ENCODE measurements around the gene TFAP2D. TPM values are rescaled to one million over a fixed set of nuclear protein-coding genes. Genes with fewer than 3 reads are reported as not detected.

TFAP2D gene
- total and polyA plus RNA-seq, 4 donors: not detected

DNA sequence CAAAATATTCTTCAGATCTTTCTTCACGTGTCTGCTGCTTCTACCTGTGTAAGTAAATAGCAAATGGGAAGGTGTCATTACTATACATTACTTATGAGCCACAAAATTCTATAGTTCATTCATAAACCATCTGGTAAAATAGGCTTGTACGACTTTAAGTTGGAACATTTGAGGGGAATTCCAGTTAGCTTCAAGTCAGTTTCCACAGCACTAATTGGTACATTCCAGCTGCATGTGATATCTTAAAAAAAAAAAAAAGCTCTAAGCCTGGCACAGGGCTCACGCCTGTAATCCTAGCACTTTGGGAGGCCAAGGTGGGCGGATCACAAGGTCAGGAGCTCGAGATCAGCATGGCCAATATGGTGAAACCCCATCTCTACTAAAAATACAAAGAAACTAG is 82.2 kb downstream of the TFAP2D start:
- Histone ChIP-seq H3K27ac (ENCODE audit: low read depth in 1 of 2, low read length in 2 of 2) (no peak overlapping the region), H3K4me3 (ENCODE audit: low read length in 2 of 2) (no peak overlapping the region), H3K4me1 (ENCODE audit: control insufficient read depth in 1 of 2, insufficient read depth in 2 of 2, low read length in 2 of 2) (no peaks in the 10 kb centered on the region), H3K9me3 (ENCODE audit: control insufficient read depth, low read length) (no peaks in the 10 kb centered on the region), H3K27me3 (ENCODE audit: control insufficient read depth in 1 of 2, insufficient read depth in 2 of 2, low read length in 1 of 2) (no peaks in the 10 kb centered on the region), H3K36me3 (ENCODE audit: control insufficient read depth in 1 of 2, insufficient read depth in 2 of 2, low read length in 1 of 2) (no peaks in the 10 kb centered on the region)
- intact Hi-C loops (cut with DNase I): no loop called here
- WGBS, 2 donors: 50 to 54% methylated on average over 5 of the region's 5 CpGs
- ATAC-seq (ENCODE audit: low FRiP score): no peak
- no peak for DNase-seq

- Histone ChIP-seq H3K27me3 (ENCODE audit: control insufficient read depth in 1 of 2, insufficient read depth in 2 of 2, low read length in 1 of 2) (no peaks in the 10 kb centered on the region), H3K27ac (ENCODE audit: low read depth in 1 of 2, low read length in 2 of 2) (no peak overlapping the region), H3K4me1 (ENCODE audit: control insufficient read depth in 1 of 2, insufficient read depth in 2 of 2, low read length in 2 of 2) (no peaks in the 10 kb centered on the region), H3K36me3 (ENCODE audit: control insufficient read depth in 1 of 2, insufficient read depth in 2 of 2, low read length in 1 of 2) (no peaks in the 10 kb centered on the region), H3K4me3 (ENCODE audit: low read length in 2 of 2) (no peak overlapping the region), H3K9me3 (ENCODE audit: control insufficient read depth, low read length) (no peaks in the 10 kb centered on the region)
- DNase-seq (no peak), ATAC-seq (ENCODE audit: low FRiP score) (no peak)
- intact Hi-C loops (cut with DNase I): no loop called here
These were observed 91.0 kb downstream of the TFAP2D start for GRCh38 chr6:50804283-50804682.

- intact Hi-C loops (cut with DNase I): no loop called here
- Histone ChIP-seq H3K4me1 (ENCODE audit: control insufficient read depth in 1 of 2, insufficient read depth in 2 of 2, low read length in 2 of 2) (no peaks in the 10 kb centered on the region), H3K36me3 (ENCODE audit: control insufficient read depth in 1 of 2, insufficient read depth in 2 of 2, low read length in 1 of 2) (no peaks in the 10 kb centered on the region), H3K27ac (ENCODE audit: low read depth in 1 of 2, low read length in 2 of 2) (no peak overlapping the region), H3K4me3 (ENCODE audit: low read length in 2 of 2) (no peak overlapping the region), H3K27me3 (ENCODE audit: control insufficient read depth in 1 of 2, insufficient read depth in 2 of 2, low read length in 1 of 2) (no peaks in the 10 kb centered on the region), H3K9me3 (ENCODE audit: control insufficient read depth, low read length) (no peaks in the 10 kb centered on the region)
- ATAC-seq (ENCODE audit: low FRiP score) (no peak), DNase-seq (no peak)
These were observed 93.7 kb downstream of the TFAP2D start for GRCh38 chr6:50807035-50807434.

DNA sequence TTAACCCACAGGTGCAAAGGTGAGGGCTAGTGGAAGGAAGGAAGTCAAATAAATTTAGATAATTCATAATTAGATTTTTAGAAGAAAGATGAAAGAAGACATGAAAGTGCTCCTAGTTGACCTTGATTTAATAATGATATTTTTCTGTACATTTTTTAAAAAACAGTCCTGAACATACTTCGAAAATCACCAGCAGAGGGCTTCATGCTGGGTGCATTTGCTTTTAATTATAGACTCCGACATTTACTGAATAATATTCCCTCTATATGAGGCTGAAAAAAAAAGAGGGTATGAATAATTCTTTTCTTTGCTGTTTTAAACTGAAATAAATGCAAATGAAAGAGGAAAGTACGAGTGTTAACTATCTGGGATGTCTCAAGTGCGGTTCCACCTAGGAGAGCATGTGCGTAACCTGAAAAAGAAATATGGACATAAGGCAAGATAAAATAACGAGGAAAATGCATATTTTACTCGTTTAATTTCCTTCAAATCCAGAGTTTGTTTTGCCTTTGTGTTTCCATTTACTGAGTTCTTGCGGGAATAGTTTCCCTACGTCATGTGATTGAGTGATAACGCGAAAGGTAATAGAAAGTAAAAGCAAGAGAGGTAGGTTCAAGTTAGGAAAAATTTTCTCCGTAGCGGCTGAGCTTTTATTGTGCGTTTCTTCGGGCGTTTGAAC is 102.2 kb downstream of the TFAP2D start:
- 4 to 7% methylated on average over 16 of the region's 16 CpGs for WGBS, 2 donors
- intact Hi-C loops (cut with DNase I): loop anchor here in 1 of 2 donors (5.0 kb wide), 1 partner anchor 1207 kb away; no protein-coding TSS in a partner anchor
- no peaks in the 10 kb centered on the region for H3K9me3 ChIP-seq (ENCODE audit: control insufficient read depth, low read length)
- no peak for ATAC-seq (ENCODE audit: low FRiP score)
- H3K27me3 ChIP-seq (ENCODE audit: control insufficient read depth in 1 of 2, insufficient read depth in 2 of 2, low read length in 1 of 2): no peaks in the 10 kb centered on the region
- H3K4me1 ChIP-seq (ENCODE audit: control insufficient read depth in 1 of 2, insufficient read depth in 2 of 2, low read length in 2 of 2): no peaks in the 10 kb centered on the region
- DNase-seq: no peak
- no peaks in the 10 kb centered on the region for H3K36me3 ChIP-seq (ENCODE audit: control insufficient read depth in 1 of 2, insufficient read depth in 2 of 2, low read length in 1 of 2)
- no peak overlapping the region for H3K27ac ChIP-seq (ENCODE audit: low read depth in 1 of 2, low read length in 2 of 2)
- H3K4me3 ChIP-seq (ENCODE audit: low read length in 2 of 2): peak overlapping the region in 1 of 2 donors; percentile 57

DNA sequence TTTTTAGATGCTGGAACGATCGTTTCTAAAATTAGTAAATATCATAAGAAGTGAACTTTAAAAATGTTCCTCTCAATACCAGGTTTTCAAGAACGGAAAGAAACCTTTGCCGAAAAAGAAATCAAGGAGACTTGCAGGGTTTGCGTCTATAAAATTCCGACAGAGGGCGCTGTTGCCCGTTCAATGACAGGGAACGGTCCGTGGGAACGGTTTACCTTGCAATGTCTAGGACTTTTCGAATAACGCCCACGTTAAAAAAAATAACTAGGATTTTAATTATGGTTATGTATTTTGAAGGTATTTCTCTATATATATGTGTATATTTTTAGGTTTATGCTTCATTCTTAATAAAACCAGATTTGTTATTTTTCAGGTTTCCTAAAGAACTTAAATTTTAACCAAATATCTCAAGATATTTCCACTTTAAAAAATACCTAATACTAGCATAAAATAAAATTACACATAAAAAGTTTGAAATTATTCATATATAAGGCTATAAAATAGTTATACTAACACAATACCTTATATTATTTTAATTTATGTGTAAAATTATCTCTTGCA is 102.9 kb downstream of the TFAP2D start:
- ATAC-seq (ENCODE audit: low FRiP score): no peak
- WGBS, 2 donors: 1% methylated on average over 14 of the region's 14 CpGs
- intact Hi-C loops (cut with DNase I): loop anchor here in 1 of 2 donors (5.0 kb wide), 1 partner anchor 1206 kb away; no protein-coding TSS in a partner anchor

DNA sequence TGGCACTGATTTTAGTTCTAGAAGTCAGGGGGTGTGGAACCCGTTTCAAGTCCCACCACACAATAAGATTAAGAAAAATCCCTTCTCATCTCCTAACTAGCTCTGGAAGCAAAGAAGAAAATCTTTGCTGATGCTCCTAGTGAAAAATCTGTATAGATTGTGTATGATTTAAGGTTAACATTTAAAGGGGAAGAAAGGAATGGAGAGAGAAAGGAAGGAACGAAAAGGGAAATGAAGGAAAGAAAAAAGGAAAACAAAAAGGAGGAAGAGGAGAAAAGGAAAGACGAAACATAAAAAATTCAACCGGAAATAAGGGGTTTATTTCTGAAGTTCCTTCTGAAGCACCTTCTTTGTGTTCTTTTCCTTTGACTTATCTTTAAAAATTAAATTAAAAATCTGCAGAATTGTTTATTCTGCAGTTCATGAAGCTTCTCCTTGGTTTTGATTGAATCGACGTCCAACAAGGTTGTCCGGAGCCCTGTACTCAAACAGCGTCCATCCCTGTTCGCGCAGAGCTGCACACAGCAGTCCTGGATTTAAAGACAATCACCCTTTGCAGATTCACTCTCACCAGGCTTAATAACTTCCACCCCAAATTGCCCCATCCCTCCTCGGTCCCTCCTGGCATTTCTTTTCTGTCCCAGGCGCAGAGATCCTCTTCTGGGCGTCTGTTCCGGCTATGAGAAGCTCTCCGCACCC is 103.8 kb downstream of the TFAP2D start:
- Histone ChIP-seq H3K9me3 (ENCODE audit: control insufficient read depth, low read length) (no peaks in the 10 kb centered on the region), H3K36me3 (ENCODE audit: control insufficient read depth in 1 of 2, insufficient read depth in 2 of 2, low read length in 1 of 2) (no peaks in the 10 kb centered on the region), H3K27ac (ENCODE audit: low read depth in 1 of 2, low read length in 2 of 2) (no peak overlapping the region), H3K4me1 (ENCODE audit: control insufficient read depth in 1 of 2, insufficient read depth in 2 of 2, low read length in 2 of 2) (no peaks in the 10 kb centered on the region), H3K4me3 (ENCODE audit: low read length in 2 of 2) (no peak overlapping the region), H3K27me3 (ENCODE audit: control insufficient read depth in 1 of 2, insufficient read depth in 2 of 2, low read length in 1 of 2) (no peaks in the 10 kb centered on the region)
- DNase-seq (no peak), ATAC-seq (ENCODE audit: low FRiP score) (no peak)
- intact Hi-C loops (cut with DNase I): loop anchor here in 1 of 2 donors (5.0 kb wide), 1 partner anchor 1205 kb away; no protein-coding TSS in a partner anchor
- 14 to 25% methylated on average over 15 of the region's 15 CpGs for WGBS, 2 donors

More for the DNA sequence above, 102.9 kb downstream of the TFAP2D start:
- no peak overlapping the region for H3K27ac ChIP-seq (ENCODE audit: low read depth in 1 of 2, low read length in 2 of 2)
- peak overlapping the region in 1 of 2 donors; percentile 57 for H3K4me3 ChIP-seq (ENCODE audit: low read length in 2 of 2)
- DNase-seq: peak; percentile 57 to 84
- H3K4me1 ChIP-seq (ENCODE audit: control insufficient read depth in 1 of 2, insufficient read depth in 2 of 2, low read length in 2 of 2): no peaks in the 10 kb centered on the region
- no peaks in the 10 kb centered on the region for H3K27me3 ChIP-seq (ENCODE audit: control insufficient read depth in 1 of 2, insufficient read depth in 2 of 2, low read length in 1 of 2)
- no peaks in the 10 kb centered on the region for H3K36me3 ChIP-seq (ENCODE audit: control insufficient read depth in 1 of 2, insufficient read depth in 2 of 2, low read length in 1 of 2)
- no peaks in the 10 kb centered on the region for H3K9me3 ChIP-seq (ENCODE audit: control insufficient read depth, low read length)

DNA sequence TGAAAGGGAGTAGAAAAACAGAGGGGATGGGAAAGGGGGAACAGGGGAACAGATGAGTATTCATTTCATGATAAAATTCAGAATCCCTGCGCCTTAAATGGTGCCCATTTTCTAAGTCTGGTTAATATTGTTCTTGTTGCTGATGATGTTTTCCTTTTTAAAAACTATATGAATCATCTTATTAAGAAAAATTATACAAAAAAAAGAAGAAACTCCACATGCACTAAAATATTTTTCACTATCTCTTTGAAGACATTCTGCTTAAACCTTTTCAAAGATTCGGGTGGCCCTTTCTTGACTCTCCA is 104.3 kb downstream of the TFAP2D start:
- Histone ChIP-seq H3K36me3 (ENCODE audit: control insufficient read depth in 1 of 2, insufficient read depth in 2 of 2, low read length in 1 of 2) (no peaks in the 10 kb centered on the region), H3K4me1 (ENCODE audit: control insufficient read depth in 1 of 2, insufficient read depth in 2 of 2, low read length in 2 of 2) (no peaks in the 10 kb centered on the region), H3K4me3 (ENCODE audit: low read length in 2 of 2) (no peak overlapping the region), H3K9me3 (ENCODE audit: control insufficient read depth, low read length) (no peaks in the 10 kb centered on the region), H3K27ac (ENCODE audit: low read depth in 1 of 2, low read length in 2 of 2) (no peak overlapping the region), H3K27me3 (ENCODE audit: control insufficient read depth in 1 of 2, insufficient read depth in 2 of 2, low read length in 1 of 2) (no peaks in the 10 kb centered on the region)
- 27 to 45% methylated on average over 2 of the region's 2 CpGs for WGBS, 2 donors
- DNase-seq (no peak), ATAC-seq (ENCODE audit: low FRiP score) (no peak)
- intact Hi-C loops (cut with DNase I): loop anchor here in 1 of 2 donors (5.0 kb wide), 1 partner anchor 1205 kb away; no protein-coding TSS in a partner anchor

- H3K4me3 ChIP-seq (ENCODE audit: low read length in 2 of 2): no peak overlapping the region
- intact Hi-C loops (cut with DNase I): loop anchor here in 1 of 2 donors (5.0 kb wide), 1 partner anchor 1204 kb away; no protein-coding TSS in a partner anchor
- H3K4me1 ChIP-seq (ENCODE audit: control insufficient read depth in 1 of 2, insufficient read depth in 2 of 2, low read length in 2 of 2): no peaks in the 10 kb centered on the region
- no peak overlapping the region for H3K27ac ChIP-seq (ENCODE audit: low read depth in 1 of 2, low read length in 2 of 2)
- WGBS, 2 donors: 17 to 28% methylated on average over 6 of the region's 6 CpGs
- H3K9me3 ChIP-seq (ENCODE audit: control insufficient read depth, low read length): no peaks in the 10 kb centered on the region
- ATAC-seq (ENCODE audit: low FRiP score) (no peak), DNase-seq (no peak)
- H3K27me3 ChIP-seq (ENCODE audit: control insufficient read depth in 1 of 2, insufficient read depth in 2 of 2, low read length in 1 of 2): peaks cover 0 to 1% of the 10 kb centered on the region in 2 donors
- H3K36me3 ChIP-seq (ENCODE audit: control insufficient read depth in 1 of 2, insufficient read depth in 2 of 2, low read length in 1 of 2): no peaks in the 10 kb centered on the region
These were observed 104.7 kb downstream of the TFAP2D start for GRCh38 chr6:50818020-50818419.

All from aorta (tissue), 5 donors.